PFSK-1 (cell line): ENCODE measurements around the gene ZNF398.
A peak's percentile ranks its signal among the peaks of the same experiment; 100 is the strongest.

Experiments
- FOXP2 ChIP-seq: optimal IDR thresholded peaks from 2 replicates; pipeline ENCODE3; 2011; ENCODE audit warnings: borderline replicate concordance, control low read depth, inconsistent platforms; ENCODE audit not compliant: insufficient read depth; ENCODE audit errors: extremely low read length, extremely low read depth
- POLR2AphosphoS5 ChIP-seq: IDR thresholded peaks from 2 replicates; pipeline ENCODE4 v1.6.1; 2012; ENCODE audit warnings: low read depth, mild to moderate bottlenecking, control low read depth, low read length, moderate library complexity

DNA sequence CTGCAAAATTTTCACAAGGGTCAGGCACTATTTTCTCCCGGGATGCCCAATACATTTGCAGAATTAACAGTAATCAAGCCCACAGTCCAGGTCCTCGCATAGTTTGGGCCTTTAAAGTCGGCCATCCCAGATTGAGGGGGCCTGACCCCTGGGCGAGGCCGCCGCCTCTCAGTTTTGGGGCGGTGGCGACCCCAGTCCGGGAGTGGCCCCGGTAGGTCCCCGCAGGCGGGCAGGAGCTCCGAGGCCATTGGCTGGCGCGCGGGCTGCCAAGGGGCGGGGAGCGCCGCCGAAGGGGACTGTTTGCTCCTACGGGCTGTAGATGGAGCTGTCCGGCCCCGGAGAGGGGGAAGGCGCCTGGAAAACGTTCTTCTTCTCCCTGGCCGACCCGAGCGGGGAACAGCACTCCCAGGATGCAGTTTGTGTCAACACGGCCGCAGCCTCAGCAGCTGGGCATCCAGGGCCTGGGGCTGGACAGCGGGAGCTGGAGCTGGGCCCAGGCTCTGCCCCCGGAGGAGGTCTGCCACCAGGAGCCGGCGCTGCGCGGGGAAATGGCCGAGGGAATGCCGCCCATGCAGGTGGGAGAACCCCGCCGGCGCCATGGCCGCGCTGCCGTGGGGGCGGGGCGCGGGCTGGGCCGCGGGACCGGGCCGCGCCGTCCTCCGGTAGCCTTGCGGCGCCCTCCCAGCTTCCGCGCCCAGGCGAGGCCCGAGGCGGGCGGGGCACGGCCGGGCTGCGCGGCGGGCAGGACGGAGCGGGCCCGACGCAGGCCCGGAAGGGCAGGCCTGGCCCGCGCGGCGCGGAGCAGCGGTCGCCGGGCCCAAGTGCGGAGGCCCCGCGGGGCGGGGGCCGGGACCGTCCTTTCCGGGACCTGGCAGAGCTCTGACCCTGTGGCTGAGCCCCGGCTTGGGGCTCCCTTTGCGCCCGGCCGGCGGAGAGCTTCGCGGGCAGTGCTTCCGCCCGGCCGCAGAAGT lies 48.2 kb downstream of the ZNF398 start, which contains the start of gene ZNF282:
- TF ChIP-seq FOXP2 (peak; percentile 90), POLR2AphosphoS5 (peak; percentile 73)
